HG02840 (cell line): Measurements from ENCODE around the gene OTC.

Experiments
- ATAC-seq: cut with Tn5 transposase; IDR thresholded peaks from one replicate; pipeline ENCODE4 v1.9.1; 2021; ENCODE audit warnings: mild to moderate bottlenecking, moderate library complexity, moderate number of reproducible peaks; ENCODE audit not compliant: unreplicated experiment, low FRiP score

Gene OTC

DNA sequence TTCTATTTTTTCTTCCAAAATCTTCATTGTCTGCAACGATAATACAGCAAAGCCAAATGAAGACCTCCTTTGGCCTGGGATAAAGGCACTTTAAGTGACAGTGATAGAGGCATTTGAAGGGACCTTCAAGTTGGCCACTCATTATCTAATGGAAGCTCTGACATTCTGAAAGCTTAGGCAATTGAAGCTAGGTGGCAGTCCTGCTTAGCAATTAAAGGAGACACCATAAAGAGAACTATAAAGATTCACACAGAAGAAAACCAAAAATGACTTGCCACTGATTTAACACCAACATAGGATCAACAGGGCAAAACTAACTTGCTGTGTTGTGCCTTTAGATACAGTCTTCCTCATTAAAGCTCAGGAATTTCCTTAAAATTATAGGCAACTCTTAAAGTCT, 105.7 kb downstream of the OTC start:
- ATAC-seq: no peak

DNA sequence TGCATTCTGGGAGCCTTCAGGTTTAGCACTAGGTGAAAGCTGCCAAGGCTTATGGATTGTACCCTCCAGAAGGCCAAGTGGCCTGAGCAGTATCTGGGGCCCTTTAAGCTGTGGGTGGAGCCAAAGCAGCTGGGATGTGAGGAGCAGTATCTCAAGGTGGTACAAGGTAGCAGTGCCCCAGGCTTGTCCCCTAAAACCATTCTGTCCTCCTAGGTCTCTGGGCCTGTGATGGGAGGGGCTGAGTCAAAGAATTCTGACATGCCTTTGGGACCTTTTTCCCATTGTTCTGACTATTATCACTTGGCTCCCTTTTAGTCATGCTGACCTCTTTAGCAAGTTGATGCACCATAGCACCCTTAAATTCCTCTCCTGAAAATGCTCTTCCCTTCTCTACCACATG, 109.9 kb downstream of the OTC start:
- no peak for ATAC-seq

DNA sequence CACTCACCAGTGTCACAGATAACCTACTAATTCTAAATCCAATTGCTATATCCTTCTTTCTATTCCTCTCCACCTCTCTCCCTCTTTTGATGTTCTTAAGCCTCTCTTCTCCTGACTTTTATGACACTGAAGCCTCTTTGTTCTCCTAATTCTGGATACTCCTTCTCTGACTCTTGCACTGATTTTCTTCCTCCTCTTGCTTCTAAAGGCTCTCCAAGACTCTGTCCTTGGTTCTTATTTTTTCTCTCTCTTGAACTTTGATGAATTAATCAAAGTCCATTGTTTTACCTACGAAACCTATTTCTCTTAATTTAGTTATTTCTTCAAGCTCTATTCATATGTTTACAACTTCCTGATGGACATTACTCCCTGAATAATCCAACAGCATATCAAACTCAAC, 113.3 kb downstream of the OTC start:
- no peak for ATAC-seq

- no peak for ATAC-seq
Observed at GRCh38 chrX:38468563-38469157, 116.3 kb downstream of the OTC start.
